GM20431 (cell line): ENCODE results near the gene PRKCA.

ENCODE experiments used
- in situ Hi-C: fragments of 300-500 bp; cut with MseI, MboI; formaldehyde crosslinking; loops from one replicate; pipeline ENCODE4 v1.15.0; 2020; ENCODE audit warnings: low sequenced_read_pairs; ENCODE audit not compliant: unreplicated experiment

PRKCA gene

GRCh38 chr17:66726846-66727245 lies 424.4 kb downstream of the PRKCA start:
- in situ Hi-C loops = loop anchor here (10.0 to 25.0 kb wide), 2 partner anchors 178 to 360 kb away; no protein-coding TSS in a partner anchor

- in situ Hi-C loops = loop anchor here (10.0 to 25.0 kb wide), 2 partner anchors 177 to 359 kb away; no protein-coding TSS in a partner anchor
Observed at GRCh38 chr17:66727634-66728570, 425.5 kb downstream of the PRKCA start.

- in situ Hi-C loops = loop anchor here (25.0 kb wide), 1 partner anchor 357 kb away; no protein-coding TSS in a partner anchor
Observed at GRCh38 chr17:66730461-66730923, 428.1 kb downstream of the PRKCA start.

GRCh38 chr17:66733759-66734158 lies 431.3 kb downstream of the PRKCA start:
- in situ Hi-C loops = loop anchor here (25.0 kb wide), 1 partner anchor 354 kb away; no protein-coding TSS in a partner anchor

- in situ Hi-C loops = loop anchor here (25.0 kb wide), 1 partner anchor 353 kb away; no protein-coding TSS in a partner anchor
Observed at GRCh38 chr17:66734186-66734943, 432.0 kb downstream of the PRKCA start.

GRCh38 chr17:66737524-66737923 lies 435.1 kb downstream of the PRKCA start:
- in situ Hi-C loops = loop anchor here (25.0 kb wide), 1 partner anchor 350 kb away; no protein-coding TSS in a partner anchor

- in situ Hi-C loops = loop anchor here (25.0 kb wide), 1 partner anchor 349 kb away; no protein-coding TSS in a partner anchor
Observed at GRCh38 chr17:66738301-66738700, 435.9 kb downstream of the PRKCA start.

- in situ Hi-C loops = loop anchor here (25.0 kb wide), 1 partner anchor 348 kb away; no protein-coding TSS in a partner anchor
Observed at GRCh38 chr17:66739553-66739952, 437.1 kb downstream of the PRKCA start.

- in situ Hi-C loops = loop anchor here (25.0 kb wide), 1 partner anchor 347 kb away; no protein-coding TSS in a partner anchor
Observed at GRCh38 chr17:66740226-66740625, 437.8 kb downstream of the PRKCA start.

- in situ Hi-C loops = loop anchor here (25.0 kb wide), 1 partner anchor 344 kb away; no protein-coding TSS in a partner anchor
Observed at GRCh38 chr17:66743511-66743910, 441.1 kb downstream of the PRKCA start.

GRCh38 chr17:66746736-66747135 lies 444.3 kb downstream of the PRKCA start:
- in situ Hi-C loops = loop anchor here (25.0 kb wide), 1 partner anchor 341 kb away; no protein-coding TSS in a partner anchor

GRCh38 chr17:66747578-66748275 lies 445.3 kb downstream of the PRKCA start:
- in situ Hi-C loops = loop anchor here (25.0 kb wide), 1 partner anchor 340 kb away; no protein-coding TSS in a partner anchor

- in situ Hi-C loops = loop anchor here (25.0 kb wide), 1 partner anchor 339 kb away; no protein-coding TSS in a partner anchor
Observed at GRCh38 chr17:66748578-66748977, 446.2 kb downstream of the PRKCA start.

GRCh38 chr17:66749217-66749832 lies 446.9 kb downstream of the PRKCA start:
- in situ Hi-C loops = loop anchor here (25.0 kb wide), 1 partner anchor 338 kb away; no protein-coding TSS in a partner anchor

- in situ Hi-C loops = no loop called here
Observed at GRCh38 chr17:66750116-66750515, 447.7 kb downstream of the PRKCA start.

GRCh38 chr17:66750781-66751543 lies 448.5 kb downstream of the PRKCA start:
- in situ Hi-C loops = no loop called here

- in situ Hi-C loops = no loop called here
Observed at GRCh38 chr17:66751771-66752170, 449.4 kb downstream of the PRKCA start.

- in situ Hi-C loops = no loop called here
Observed at GRCh38 chr17:66752411-66752810, 450.0 kb downstream of the PRKCA start.
